ENCODE results near the gene CCDC182. TPM values are rescaled to one million over a fixed set of nuclear protein-coding genes. Genes with fewer than 3 reads are reported as not detected.

Gene CCDC182
- total and polyA plus RNA-seq, 5 donors: not detected

GRCh38 chr17:57776366-57776765 lies 31.3 kb upstream of the CCDC182 start:
- Histone ChIP-seq H3K9me3 (ENCODE audit: control insufficient read depth, low read length) (no peaks in the 10 kb centered on the region), H3K4me3 (ENCODE audit: low read length) (no peak overlapping the region), H3K27ac (ENCODE audit: low read length) (no peak overlapping the region), H3K4me1 (ENCODE audit: control insufficient read depth, insufficient read depth, low read length) (no peaks in the 10 kb centered on the region), H3K27me3 (ENCODE audit: control insufficient read depth, insufficient read depth) (no peaks in the 10 kb centered on the region)
- WGBS: 95% methylated on average over 12 of the region's 12 CpGs
- ATAC-seq (no peak), DNase-seq (no peak)
- intact Hi-C loops (cut with DNase I): no loop called here

GRCh38 chr17:57774872-57775271 lies 29.8 kb upstream of the CCDC182 start:
- Histone ChIP-seq H3K27ac (ENCODE audit: low read length) (no peak overlapping the region), H3K4me3 (ENCODE audit: low read length) (no peak overlapping the region), H3K4me1 (ENCODE audit: control insufficient read depth, insufficient read depth, low read length) (no peaks in the 10 kb centered on the region), H3K9me3 (ENCODE audit: control insufficient read depth, low read length) (no peaks in the 10 kb centered on the region), H3K27me3 (ENCODE audit: control insufficient read depth, insufficient read depth) (no peaks in the 10 kb centered on the region)
- intact Hi-C loops (cut with DNase I): no loop called here
- WGBS: 93% methylated on average over 4 of the region's 4 CpGs
- ATAC-seq (no peak), DNase-seq (no peak)

- H3K27ac ChIP-seq (ENCODE audit: low read length): no peak overlapping the region
- no peaks in the 10 kb centered on the region for H3K27me3 ChIP-seq (ENCODE audit: control insufficient read depth, insufficient read depth)
- no peak for DNase-seq
- WGBS: 54% methylated on average over 4 of the region's 4 CpGs
- ATAC-seq: no peak
- intact Hi-C loops (cut with DNase I): no loop called here
- no peaks in the 10 kb centered on the region for H3K9me3 ChIP-seq (ENCODE audit: control insufficient read depth, low read length)
- H3K4me3 ChIP-seq (ENCODE audit: low read length): no peak overlapping the region
- no peaks in the 10 kb centered on the region for H3K4me1 ChIP-seq (ENCODE audit: control insufficient read depth, insufficient read depth, low read length)
Observed at GRCh38 chr17:57773557-57773956, 28.5 kb upstream of the CCDC182 start.

GRCh38 chr17:57772774-57773173 lies 27.7 kb upstream of the CCDC182 start:
- Histone ChIP-seq H3K27me3 (ENCODE audit: control insufficient read depth, insufficient read depth) (no peaks in the 10 kb centered on the region), H3K4me1 (ENCODE audit: control insufficient read depth, insufficient read depth, low read length) (no peaks in the 10 kb centered on the region), H3K27ac (ENCODE audit: low read length) (no peak overlapping the region), H3K4me3 (ENCODE audit: low read length) (no peak overlapping the region), H3K9me3 (ENCODE audit: control insufficient read depth, low read length) (no peaks in the 10 kb centered on the region)
- WGBS: 82% methylated on average over 7 of the region's 7 CpGs
- intact Hi-C loops (cut with DNase I): no loop called here
- ATAC-seq: no peak
- no peak for DNase-seq

- Histone ChIP-seq H3K4me3 (ENCODE audit: low read length) (no peak overlapping the region), H3K27ac (ENCODE audit: low read length) (no peak overlapping the region), H3K9me3 (ENCODE audit: control insufficient read depth, low read length) (no peaks in the 10 kb centered on the region), H3K27me3 (ENCODE audit: control insufficient read depth, insufficient read depth) (no peaks in the 10 kb centered on the region), H3K4me1 (ENCODE audit: control insufficient read depth, insufficient read depth, low read length) (no peaks in the 10 kb centered on the region)
- no peak for DNase-seq
- intact Hi-C loops (cut with DNase I): no loop called here
- ATAC-seq: no peak
- 70% methylated on average over 6 of the region's 6 CpGs for WGBS
Observed at GRCh38 chr17:57767561-57767960, 22.5 kb upstream of the CCDC182 start.

- H3K27me3 ChIP-seq (ENCODE audit: control insufficient read depth, insufficient read depth): no peaks in the 10 kb centered on the region
- H3K4me3 ChIP-seq (ENCODE audit: low read length): no peak overlapping the region
- DNase-seq (no peak), ATAC-seq (peak in 1 of 2 donors; percentile 43)
- H3K9me3 ChIP-seq (ENCODE audit: control insufficient read depth, low read length): no peaks in the 10 kb centered on the region
- no peak overlapping the region for H3K27ac ChIP-seq (ENCODE audit: low read length)
- 71% methylated on average over 2 of the region's 2 CpGs for WGBS
- H3K4me1 ChIP-seq (ENCODE audit: control insufficient read depth, insufficient read depth, low read length): no peaks in the 10 kb centered on the region
- intact Hi-C loops (cut with DNase I): no loop called here
Observed at GRCh38 chr17:57766318-57766943, 21.3 kb upstream of the CCDC182 start.

GRCh38 chr17:57762452-57763395 lies 17.6 kb upstream of the CCDC182 start:
- no peak overlapping the region for H3K27ac ChIP-seq (ENCODE audit: low read length)
- H3K9me3 ChIP-seq (ENCODE audit: control insufficient read depth, low read length): no peaks in the 10 kb centered on the region
- no peak for DNase-seq
- H3K4me1 ChIP-seq (ENCODE audit: control insufficient read depth, insufficient read depth, low read length): no peaks in the 10 kb centered on the region
- no peak overlapping the region for H3K4me3 ChIP-seq (ENCODE audit: low read length)
- ATAC-seq: no peak
- intact Hi-C loops (cut with DNase I): no loop called here
- 60% methylated on average over 19 of the region's 19 CpGs for WGBS
- no peaks in the 10 kb centered on the region for H3K27me3 ChIP-seq (ENCODE audit: control insufficient read depth, insufficient read depth)

GRCh38 chr17:57761887-57762286 lies 16.8 kb upstream of the CCDC182 start:
- H3K27me3 ChIP-seq (ENCODE audit: control insufficient read depth, insufficient read depth): no peaks in the 10 kb centered on the region
- H3K4me1 ChIP-seq (ENCODE audit: control insufficient read depth, insufficient read depth, low read length): no peaks in the 10 kb centered on the region
- 68% methylated on average over 8 of the region's 8 CpGs for WGBS
- no peaks in the 10 kb centered on the region for H3K9me3 ChIP-seq (ENCODE audit: control insufficient read depth, low read length)
- no peak for DNase-seq
- no peak overlapping the region for H3K27ac ChIP-seq (ENCODE audit: low read length)
- no peak overlapping the region for H3K4me3 ChIP-seq (ENCODE audit: low read length)
- intact Hi-C loops (cut with DNase I): no loop called here
- no peak for ATAC-seq

GRCh38 chr17:57760046-57760445 lies 14.9 kb upstream of the CCDC182 start:
- H3K27ac ChIP-seq (ENCODE audit: low read length): no peak overlapping the region
- DNase-seq: no peak
- H3K4me3 ChIP-seq (ENCODE audit: low read length): no peak overlapping the region
- intact Hi-C loops (cut with DNase I): no loop called here
- 84% methylated on average over 4 of the region's 4 CpGs for WGBS
- ATAC-seq: no peak
- H3K27me3 ChIP-seq (ENCODE audit: control insufficient read depth, insufficient read depth): no peaks in the 10 kb centered on the region
- no peaks in the 10 kb centered on the region for H3K9me3 ChIP-seq (ENCODE audit: control insufficient read depth, low read length)
- H3K4me1 ChIP-seq (ENCODE audit: control insufficient read depth, insufficient read depth, low read length): no peaks in the 10 kb centered on the region

GRCh38 chr17:57758654-57759053 lies 13.6 kb upstream of the CCDC182 start:
- intact Hi-C loops (cut with DNase I): loop anchor here in 1 of 4 donors (10.0 kb wide), 1 partner anchor 164 kb away; no protein-coding TSS in a partner anchor
- WGBS: 91% methylated on average over 1 of the region's 1 CpG
- H3K27ac ChIP-seq (ENCODE audit: low read length): no peak overlapping the region
- no peaks in the 10 kb centered on the region for H3K27me3 ChIP-seq (ENCODE audit: control insufficient read depth, insufficient read depth)
- no peaks in the 10 kb centered on the region for H3K9me3 ChIP-seq (ENCODE audit: control insufficient read depth, low read length)
- no peaks in the 10 kb centered on the region for H3K4me1 ChIP-seq (ENCODE audit: control insufficient read depth, insufficient read depth, low read length)
- DNase-seq (no peak), ATAC-seq (no peak)
- no peak overlapping the region for H3K4me3 ChIP-seq (ENCODE audit: low read length)

- H3K27ac ChIP-seq (ENCODE audit: low read length): no peak overlapping the region
- WGBS: 82% methylated on average over 9 of the region's 9 CpGs
- H3K27me3 ChIP-seq (ENCODE audit: control insufficient read depth, insufficient read depth): no peaks in the 10 kb centered on the region
- H3K4me1 ChIP-seq (ENCODE audit: control insufficient read depth, insufficient read depth, low read length): no peaks in the 10 kb centered on the region
- DNase-seq (no peak), ATAC-seq (no peak)
- intact Hi-C loops (cut with DNase I): loop anchor here in 1 of 4 donors (10.0 kb wide), 1 partner anchor 163 kb away; no protein-coding TSS in a partner anchor
- H3K9me3 ChIP-seq (ENCODE audit: control insufficient read depth, low read length): no peaks in the 10 kb centered on the region
- H3K4me3 ChIP-seq (ENCODE audit: low read length): no peak overlapping the region
Observed at GRCh38 chr17:57757735-57758134, 12.6 kb upstream of the CCDC182 start.
